HEK293 (cell line): ENCODE measurements around the gene LTK.

Experiments
- CTCF ChIA-PET: fragments of 350-600 bp; formaldehyde crosslinking; extraction: SDS; loops from one replicate; lab custom pipeline; 2021; ENCODE audit warnings: antibody characterized with exemption; lab: Yijun Ruan, JAX
- POLR2A ChIA-PET: fragments of 300-600 bp; formaldehyde crosslinking; extraction: SDS; loops from one replicate; lab custom pipeline; 2020; ENCODE audit warnings: antibody characterized with exemption, inconsistent platforms; lab: Yijun Ruan, JAX
- H3K27ac ChIP-seq: fragments of 200-500 bp; sonication (Bioruptor generic); 2 replicates; pipeline ENCODE4 v1.5.1; 2014; ENCODE audit warnings: low read depth, low read length, control low read depth, inconsistent platforms; ENCODE audit errors: extremely low read depth
- H3K36me3 ChIP-seq, 2 experiments: fragments of 200-500 bp in 1 of 2; sonication (Bioruptor generic) in 1 of 2; 1 replicate in 1 of 2; 2 replicates in 1 of 2; pipeline ENCODE4 v1.5.1; 2014 to 2017; ENCODE audit warnings: inconsistent platforms in 2 of 2, low read length in 2 of 2; ENCODE audit not compliant: control insufficient read depth in 2 of 2, insufficient read depth in 1 of 2
- H3K4me1 ChIP-seq: fragments of 200-500 bp; sonication (Bioruptor generic); 2 replicates; pipeline ENCODE4 v1.5.1; 2014; ENCODE audit warnings: mild to moderate bottlenecking, low read length, inconsistent platforms; ENCODE audit not compliant: control insufficient read depth, insufficient read depth
- H3K4me3 ChIP-seq: 2 replicates; pipeline ENCODE4 v1.5.1; 2011; ENCODE audit warnings: low read depth, mild to moderate bottlenecking, control low read depth, low read length, moderate library complexity
- H3K9me3 ChIP-seq: fragments of 200-500 bp; sonication (Bioruptor generic); 2 replicates; pipeline ENCODE4 v1.5.1; 2014; ENCODE audit warnings: low read depth, low read length, inconsistent platforms; ENCODE audit not compliant: control insufficient read depth, insufficient read depth
- CTCF ChIP-seq: fragments of 450-650 bp; formaldehyde crosslinking; IDR thresholded peaks from 2 replicates; pipeline ENCODE4 v1.5.1; 2016; ENCODE audit warnings: missing biosample characterization, missing genetic modification characterization
- GLI4 ChIP-seq: fragments of 450-650 bp; formaldehyde crosslinking; IDR thresholded peaks from 2 replicates; pipeline ENCODE4 v1.5.1; 2016; ENCODE audit warnings: missing biosample characterization, missing genetic modification characterization
- IKZF3 ChIP-seq: fragments of 450-650 bp; IDR thresholded peaks from 2 replicates; pipeline ENCODE4 v1.5.0; 2018; ENCODE audit warnings: missing biosample characterization, mild to moderate bottlenecking, missing genetic modification characterization, moderate library complexity
- MZF1 ChIP-seq: fragments of 450-650 bp; formaldehyde crosslinking; IDR thresholded peaks from 2 replicates; pipeline ENCODE4 v1.5.1; 2017; ENCODE audit warnings: missing biosample characterization, missing genetic modification characterization, borderline replicate concordance
- OVOL3 ChIP-seq: fragments of 450-650 bp; formaldehyde crosslinking; IDR thresholded peaks from 2 replicates; pipeline ENCODE4 v1.5.1; 2016; ENCODE audit warnings: missing biosample characterization, missing genetic modification characterization
- SCRT1 ChIP-seq: fragments of 450-650 bp; formaldehyde crosslinking; IDR thresholded peaks from 2 replicates; pipeline ENCODE4 v1.5.1; 2016; ENCODE audit warnings: missing biosample characterization, missing genetic modification characterization, borderline replicate concordance
- SCRT2 ChIP-seq: fragments of 450-650 bp; formaldehyde crosslinking; IDR thresholded peaks from 2 replicates; pipeline ENCODE4 v1.5.1; 2016; ENCODE audit warnings: missing biosample characterization, missing genetic modification characterization
- ZBTB26 ChIP-seq: fragments of 450-650 bp; formaldehyde crosslinking; optimal IDR thresholded peaks from 2 replicates; pipeline ENCODE3; 2016; ENCODE audit warnings: missing biosample characterization, mild to moderate bottlenecking, missing genetic modification characterization
- ZFP37 ChIP-seq: fragments of 450-650 bp; formaldehyde crosslinking; IDR thresholded peaks from 2 replicates; pipeline ENCODE4 v1.5.1; 2016; ENCODE audit warnings: missing biosample characterization, missing genetic modification characterization
- ZNF148 ChIP-seq: fragments of 450-650 bp; formaldehyde crosslinking; IDR thresholded peaks from 2 replicates; pipeline ENCODE4 v1.5.0; 2017; ENCODE audit warnings: missing biosample characterization, missing genetic modification characterization, borderline replicate concordance
- ZNF157 ChIP-seq: fragments of 450-650 bp; formaldehyde crosslinking; IDR thresholded peaks from 2 replicates; pipeline ENCODE4 v1.5.1; 2016; ENCODE audit warnings: missing biosample characterization, missing genetic modification characterization
- ZNF16 ChIP-seq: fragments of 450-650 bp; formaldehyde crosslinking; IDR thresholded peaks from 2 replicates; pipeline ENCODE4 v1.5.1; 2016; ENCODE audit warnings: low read depth, missing biosample characterization, missing genetic modification characterization
- ZNF175 ChIP-seq: fragments of 450-650 bp; formaldehyde crosslinking; IDR thresholded peaks from 2 replicates; pipeline ENCODE4 v1.5.1; 2016; ENCODE audit warnings: missing biosample characterization, missing genetic modification characterization
- ZNF19 ChIP-seq: fragments of 450-650 bp; formaldehyde crosslinking; IDR thresholded peaks from 2 replicates; pipeline ENCODE4; 2016; ENCODE audit warnings: missing biosample characterization, missing genetic modification characterization, low read depth
- ZNF24 ChIP-seq: fragments of 450-650 bp; formaldehyde crosslinking; IDR thresholded peaks from 2 replicates; pipeline ENCODE4 v1.5.1; 2016; ENCODE audit warnings: missing biosample characterization, missing genetic modification characterization
- ZNF423 ChIP-seq: fragments of 450-650 bp; formaldehyde crosslinking; IDR thresholded peaks from 2 replicates; pipeline ENCODE4 v1.5.1; 2016; ENCODE audit warnings: missing biosample characterization, missing genetic modification characterization
- ZNF48 ChIP-seq: fragments of 450-650 bp; formaldehyde crosslinking; IDR thresholded peaks from 2 replicates; pipeline ENCODE4 v1.5.1; 2016; ENCODE audit warnings: missing biosample characterization, missing genetic modification characterization
- ZNF501 ChIP-seq: fragments of 450-650 bp; formaldehyde crosslinking; IDR thresholded peaks from 2 replicates; pipeline ENCODE4 v1.5.1; 2016; ENCODE audit warnings: missing biosample characterization, missing genetic modification characterization
- ZNF747 ChIP-seq: fragments of 450-650 bp; formaldehyde crosslinking; IDR thresholded peaks from 2 replicates; pipeline ENCODE4 v1.5.1; 2016; ENCODE audit warnings: missing biosample characterization, missing genetic modification characterization
- ZNF792 ChIP-seq: fragments of 450-650 bp; formaldehyde crosslinking; IDR thresholded peaks from 2 replicates; pipeline ENCODE4 v1.5.1; 2016; ENCODE audit warnings: missing biosample characterization, missing genetic modification characterization
- ZNF830 ChIP-seq: fragments of 450-650 bp; IDR thresholded peaks from 2 replicates; pipeline ENCODE4 v1.5.0; 2018; ENCODE audit warnings: missing biosample characterization, missing genetic modification characterization, low read depth, mild to moderate bottlenecking, moderate library complexity
- TF ChIP-seq, protein P1 (sequence below): fragments of 450-650 bp; formaldehyde crosslinking; IDR thresholded peaks from 2 replicates; pipeline ENCODE4 v1.5.1; 2016; ENCODE audit warnings: missing biosample characterization, missing genetic modification characterization
- TF ChIP-seq, protein P2 (sequence below): fragments of 450-650 bp; formaldehyde crosslinking; IDR thresholded peaks from 2 replicates; pipeline ENCODE4 v1.5.1; 2016; ENCODE audit warnings: missing biosample characterization, missing genetic modification characterization
- TF ChIP-seq, protein P3 (sequence below): fragments of 450-650 bp; formaldehyde crosslinking; IDR thresholded peaks from 2 replicates; pipeline ENCODE4 v1.5.1; 2017; ENCODE audit warnings: missing biosample characterization, missing genetic modification characterization

LTK gene

DNA sequence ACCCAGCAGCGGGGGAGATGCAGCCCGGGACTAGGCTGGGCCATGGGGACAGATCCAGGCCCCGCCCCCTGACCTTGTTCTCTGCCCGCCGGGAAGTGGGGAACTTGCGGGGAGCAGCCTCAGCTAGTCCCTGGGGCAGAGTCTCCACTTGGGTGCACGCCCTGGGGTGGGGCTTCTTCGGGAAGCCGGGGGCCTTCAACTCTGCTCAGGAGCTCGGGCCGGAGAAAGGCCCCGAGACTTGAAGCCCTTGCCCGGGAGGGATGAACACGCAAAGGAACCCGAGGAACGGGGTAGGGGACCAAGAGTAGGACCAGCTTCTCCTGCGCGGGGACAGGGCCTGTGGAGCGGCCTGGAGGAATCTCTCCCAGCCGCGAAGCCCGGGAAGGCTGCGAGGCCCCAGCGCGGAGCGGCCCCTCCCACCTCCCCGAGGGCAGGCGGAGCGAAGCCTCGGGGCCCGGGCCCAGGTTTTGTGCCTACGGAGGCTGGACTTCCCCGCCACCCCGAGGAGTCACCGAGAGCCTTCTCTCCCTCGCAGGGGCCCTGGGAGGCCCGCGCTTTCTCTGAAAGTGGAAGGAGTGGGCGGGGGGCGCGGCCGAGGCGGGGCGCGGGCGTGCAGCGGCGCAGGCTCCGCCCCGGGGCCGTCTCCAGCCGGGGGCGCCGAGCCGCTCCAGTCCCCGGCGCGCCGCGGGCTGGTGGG is 20.3 kb downstream of the LTK start, which contains the start of gene ITPKA (continued):
- no peak for TF ChIP-seq ZNF48
- TF ChIP-seq ZNF175 (tag by site-specific recombination), result no peak
- TF ChIP-seq GLI4, result no peak
- TF ChIP-seq, protein P1, sequence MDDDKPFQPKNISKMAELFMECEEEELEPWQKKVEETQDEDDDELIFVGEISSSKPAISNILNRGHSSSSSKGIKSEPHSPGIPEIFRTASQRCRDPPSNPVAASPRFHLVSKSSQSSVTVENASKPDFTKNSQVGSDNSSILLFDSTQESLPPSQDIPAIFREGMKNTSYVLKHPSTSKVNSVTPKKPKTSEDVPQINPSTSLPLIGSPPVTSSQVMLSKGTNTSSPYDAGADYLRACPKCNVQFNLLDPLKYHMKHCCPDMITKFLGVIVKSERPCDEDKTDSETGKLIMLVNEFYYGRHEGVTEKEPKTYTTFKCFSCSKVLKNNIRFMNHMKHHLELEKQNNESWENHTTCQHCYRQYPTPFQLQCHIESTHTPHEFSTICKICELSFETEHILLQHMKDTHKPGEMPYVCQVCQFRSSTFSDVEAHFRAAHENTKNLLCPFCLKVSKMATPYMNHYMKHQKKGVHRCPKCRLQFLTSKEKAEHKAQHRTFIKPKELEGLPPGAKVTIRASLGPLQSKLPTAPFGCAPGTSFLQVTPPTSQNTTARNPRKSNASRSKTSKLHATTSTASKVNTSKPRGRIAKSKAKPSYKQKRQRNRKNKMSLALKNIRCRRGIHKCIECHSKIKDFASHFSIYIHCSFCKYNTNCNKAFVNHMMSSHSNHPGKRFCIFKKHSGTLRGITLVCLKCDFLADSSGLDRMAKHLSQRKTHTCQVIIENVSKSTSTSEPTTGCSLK, result no peak
- peak; percentile 38; the same call in 1 of the 2 replicates for TF ChIP-seq IKZF3 (tag by site-specific recombination)
- TF ChIP-seq ZNF423 (tag by site-specific recombination), result peak; percentile 84

GRCh38 chr15:41492597-41493204 is 20.9 kb downstream of the LTK start:
- no peaks in the 10 kb centered on the region for H3K4me1 ChIP-seq
- POLR2A ChIA-PET, result interaction anchor here (0.9 to 1.7 kb wide), 3 partner anchors 9 to 21 kb away, joined by 3 to 7 read pairs (median 5); partner anchors contain the start of gene LTK
- peaks cover 0 to 3% of the 10 kb centered on the region in 2 experiments; a peak in 1 of 3 replicates for H3K36me3 ChIP-seq
- CTCF ChIA-PET, result no interaction called here
- H3K4me3 ChIP-seq, result peak overlapping the region; percentile 44
- H3K27ac ChIP-seq, result peak overlapping the region; percentile 87
- H3K9me3 ChIP-seq, result no peaks in the 10 kb centered on the region
- TF ChIP-seq ZNF148 (tag by site-specific recombination) (no peak), ZFP37 (tag by site-specific recombination) (no peak), SCRT1 (tag by site-specific recombination) (no peak), CTCF (tag by site-specific recombination) (no peak), ZNF24 (tag by site-specific recombination) (no peak), ZNF747 (tag by site-specific recombination) (no peak), ZNF16 (tag by site-specific recombination) (no peak), OVOL3 (no peak), SCRT2 (tag by site-specific recombination) (no peak), ZNF501 (tag by site-specific recombination) (no peak), ZNF157 (tag by site-specific recombination) (no peak), ZNF792 (tag by site-specific recombination) (no peak), MZF1 (tag by site-specific recombination) (no peak), ZBTB26 (tag by site-specific recombination) (no peak), ZNF423 (tag by site-specific recombination) (no peak), ZNF19 (no peak), ZNF830 (tag by site-specific recombination) (no peak)
- TF ChIP-seq, protein P2, sequence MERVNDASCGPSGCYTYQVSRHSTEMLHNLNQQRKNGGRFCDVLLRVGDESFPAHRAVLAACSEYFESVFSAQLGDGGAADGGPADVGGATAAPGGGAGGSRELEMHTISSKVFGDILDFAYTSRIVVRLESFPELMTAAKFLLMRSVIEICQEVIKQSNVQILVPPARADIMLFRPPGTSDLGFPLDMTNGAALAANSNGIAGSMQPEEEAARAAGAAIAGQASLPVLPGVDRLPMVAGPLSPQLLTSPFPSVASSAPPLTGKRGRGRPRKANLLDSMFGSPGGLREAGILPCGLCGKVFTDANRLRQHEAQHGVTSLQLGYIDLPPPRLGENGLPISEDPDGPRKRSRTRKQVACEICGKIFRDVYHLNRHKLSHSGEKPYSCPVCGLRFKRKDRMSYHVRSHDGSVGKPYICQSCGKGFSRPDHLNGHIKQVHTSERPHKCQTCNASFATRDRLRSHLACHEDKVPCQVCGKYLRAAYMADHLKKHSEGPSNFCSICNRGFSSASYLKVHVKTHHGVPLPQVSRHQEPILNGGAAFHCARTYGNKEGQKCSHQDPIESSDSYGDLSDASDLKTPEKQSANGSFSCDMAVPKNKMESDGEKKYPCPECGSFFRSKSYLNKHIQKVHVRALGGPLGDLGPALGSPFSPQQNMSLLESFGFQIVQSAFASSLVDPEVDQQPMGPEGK (tag by site-specific recombination), result no peak
- TF ChIP-seq, protein P3, sequence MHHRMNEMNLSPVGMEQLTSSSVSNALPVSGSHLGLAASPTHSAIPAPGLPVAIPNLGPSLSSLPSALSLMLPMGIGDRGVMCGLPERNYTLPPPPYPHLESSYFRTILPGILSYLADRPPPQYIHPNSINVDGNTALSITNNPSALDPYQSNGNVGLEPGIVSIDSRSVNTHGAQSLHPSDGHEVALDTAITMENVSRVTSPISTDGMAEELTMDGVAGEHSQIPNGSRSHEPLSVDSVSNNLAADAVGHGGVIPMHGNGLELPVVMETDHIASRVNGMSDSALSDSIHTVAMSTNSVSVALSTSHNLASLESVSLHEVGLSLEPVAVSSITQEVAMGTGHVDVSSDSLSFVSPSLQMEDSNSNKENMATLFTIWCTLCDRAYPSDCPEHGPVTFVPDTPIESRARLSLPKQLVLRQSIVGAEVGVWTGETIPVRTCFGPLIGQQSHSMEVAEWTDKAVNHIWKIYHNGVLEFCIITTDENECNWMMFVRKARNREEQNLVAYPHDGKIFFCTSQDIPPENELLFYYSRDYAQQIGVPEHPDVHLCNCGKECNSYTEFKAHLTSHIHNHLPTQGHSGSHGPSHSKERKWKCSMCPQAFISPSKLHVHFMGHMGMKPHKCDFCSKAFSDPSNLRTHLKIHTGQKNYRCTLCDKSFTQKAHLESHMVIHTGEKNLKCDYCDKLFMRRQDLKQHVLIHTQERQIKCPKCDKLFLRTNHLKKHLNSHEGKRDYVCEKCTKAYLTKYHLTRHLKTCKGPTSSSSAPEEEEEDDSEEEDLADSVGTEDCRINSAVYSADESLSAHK (tag by site-specific recombination), result no peak
